Astrocyte (in vitro differentiated cells and primary cell): Measurements from ENCODE around the gene CACNA2D4. TPM values are rescaled to one million over a fixed set of nuclear protein-coding genes. Genes with fewer than 3 reads are reported as not detected.

ENCODE experiments used
- DNase-seq: peaks from one replicate; pipeline ENCODE4 v3.0.0-alpha.2; 2010; ENCODE audit warnings: low read depth
- FAIRE-seq: peaks from 2 replicates; lab custom pipeline; 2011; peaks lifted over from hg19 to GRCh38; lab: Jason Lieb, UNC
- H2AFZ ChIP-seq: 2 replicates; pipeline ENCODE4 v1.6.0; 2012; ENCODE audit warnings: low read depth, low read length, inconsistent platforms
- H3K27ac ChIP-seq: 2 replicates; pipeline ENCODE4 v1.5.1; 2011; ENCODE audit warnings: low read depth, low read length, inconsistent platforms
- H3K27me3 ChIP-seq: 2 replicates; pipeline ENCODE4 v1.6.0; 2011; ENCODE audit warnings: low read length, inconsistent platforms; ENCODE audit not compliant: insufficient read depth
- H3K36me3 ChIP-seq: 2 replicates; pipeline ENCODE4 v1.5.1; 2011; ENCODE audit warnings: low read length, inconsistent platforms; ENCODE audit not compliant: insufficient read depth
- H3K4me1 ChIP-seq: 2 replicates; pipeline ENCODE4 v1.5.1; 2011; ENCODE audit warnings: low read length, inconsistent platforms; ENCODE audit not compliant: insufficient read depth
- H3K4me2 ChIP-seq: 2 replicates; pipeline ENCODE4 v1.6.0; 2012; ENCODE audit warnings: low read length, inconsistent platforms
- H3K4me3 ChIP-seq: 2 replicates; pipeline ENCODE4 v1.5.1; 2011; ENCODE audit warnings: low read depth, mild to moderate bottlenecking, low read length, inconsistent platforms; ENCODE audit not compliant: insufficient read depth
- H3K79me2 ChIP-seq: 2 replicates; pipeline ENCODE4 v1.6.0; 2012; ENCODE audit warnings: mild to moderate bottlenecking, low read length, inconsistent platforms; ENCODE audit not compliant: insufficient read depth
- H3K9ac ChIP-seq: 2 replicates; pipeline ENCODE4 v1.6.0; 2012; ENCODE audit warnings: mild to moderate bottlenecking, low read length, inconsistent platforms
- H3K9me3 ChIP-seq: 2 replicates; pipeline ENCODE4 v1.5.1; 2012; ENCODE audit warnings: low read depth, mild to moderate bottlenecking, low read length, inconsistent platforms; ENCODE audit not compliant: insufficient read depth
- H4K20me1 ChIP-seq: 2 replicates; pipeline ENCODE4 v1.6.0; 2012; ENCODE audit warnings: low read length, inconsistent platforms; ENCODE audit not compliant: insufficient read depth
- H3K27ac Mint-ChIP-seq: one replicate; pipeline ENCODE4 v1.8.0; 2021; ENCODE audit warnings: mild to moderate bottlenecking, mixed read lengths; ENCODE audit not compliant: unreplicated experiment
- H3K27me3 Mint-ChIP-seq: one replicate; pipeline ENCODE4 v1.8.0; 2021; ENCODE audit warnings: low read depth, mixed read lengths; ENCODE audit not compliant: unreplicated experiment
- H3K36me3 Mint-ChIP-seq: one replicate; pipeline ENCODE4 v1.8.0; 2021; ENCODE audit warnings: low read depth, mixed read lengths; ENCODE audit not compliant: unreplicated experiment
- H3K4me1 Mint-ChIP-seq: one replicate; pipeline ENCODE4 v1.8.0; 2021; ENCODE audit warnings: low read depth, mixed read lengths; ENCODE audit not compliant: unreplicated experiment
- H3K4me3 Mint-ChIP-seq: one replicate; pipeline ENCODE4 v1.8.0; 2021; ENCODE audit warnings: mild to moderate bottlenecking, moderate library complexity, mixed read lengths; ENCODE audit not compliant: unreplicated experiment
- H3K9me3 Mint-ChIP-seq: one replicate; pipeline ENCODE4 v1.8.0; 2021; ENCODE audit warnings: mild to moderate bottlenecking, mixed read lengths; ENCODE audit not compliant: unreplicated experiment
- CTCF ChIP-seq: IDR thresholded peaks from 2 replicates; pipeline ENCODE4 v1.5.1; 2011; ENCODE audit warnings: low read depth, mild to moderate bottlenecking, inconsistent platforms, low read length, moderate library complexity; ENCODE audit not compliant: insufficient read depth
- EZH2 ChIP-seq: IDR thresholded peaks from 2 replicates; pipeline ENCODE4 v1.6.1; 2012; ENCODE audit warnings: mild to moderate bottlenecking, low read length, inconsistent platforms; ENCODE audit not compliant: insufficient read depth
- total RNA-seq: library from RNA; stranded (reverse); gene quantifications from 2 replicates; pipeline ENCODE4 v1.2.1, GENCODE V29; 2021

CACNA2D4 gene
- total RNA-seq, 1 donor from 2014 or later = 0.09 TPM

DNA sequence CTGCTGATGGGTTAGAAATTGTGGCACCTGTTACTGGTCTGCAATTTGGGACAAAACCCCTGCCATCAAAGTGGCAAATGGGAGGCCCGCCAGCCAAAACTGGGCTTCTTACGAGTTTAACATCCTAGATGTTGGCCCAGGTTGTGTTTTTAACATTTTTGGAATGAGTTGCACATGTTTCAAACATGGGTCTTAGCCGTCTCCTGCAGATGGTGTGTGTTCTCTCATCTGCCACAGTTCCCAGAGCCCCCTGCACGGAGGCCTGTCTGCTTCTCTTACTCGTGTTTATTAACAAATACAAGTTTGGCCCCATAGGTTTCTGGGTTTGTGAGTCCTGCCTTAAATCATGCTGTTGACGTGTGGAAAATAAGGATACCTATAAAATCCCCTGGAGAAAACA lies 46.5 kb downstream of the CACNA2D4 start:
- no peaks in the 10 kb centered on the region for H4K20me1 ChIP-seq
- no peak for DNase-seq
- H3K27ac ChIP-seq = no peak overlapping the region
- H3K4me1 Mint-ChIP-seq = no peaks in the 10 kb centered on the region
- H3K9me3 ChIP-seq = peaks cover 6% of the 10 kb centered on the region
- peaks cover 52% of the 10 kb centered on the region for H3K27me3 Mint-ChIP-seq
- no peak overlapping the region for H3K27ac Mint-ChIP-seq
- no peaks in the 10 kb centered on the region for H3K4me1 ChIP-seq
- no peak overlapping the region for H3K4me2 ChIP-seq
- H2AFZ ChIP-seq = no peak overlapping the region
- TF ChIP-seq EZH2 (no peak), CTCF (no peak)
- no peak overlapping the region for H3K4me3 ChIP-seq
- no peak for FAIRE-seq
- H3K9me3 Mint-ChIP-seq = peaks cover 7% of the 10 kb centered on the region
- H3K36me3 Mint-ChIP-seq = no peaks in the 10 kb centered on the region
- H3K4me3 Mint-ChIP-seq = no peak overlapping the region
- H3K9ac ChIP-seq = no peak overlapping the region
- H3K79me2 ChIP-seq = no peaks in the 10 kb centered on the region
- H3K27me3 ChIP-seq = peaks cover 16% of the 10 kb centered on the region
- H3K36me3 ChIP-seq = no peaks in the 10 kb centered on the region

DNA sequence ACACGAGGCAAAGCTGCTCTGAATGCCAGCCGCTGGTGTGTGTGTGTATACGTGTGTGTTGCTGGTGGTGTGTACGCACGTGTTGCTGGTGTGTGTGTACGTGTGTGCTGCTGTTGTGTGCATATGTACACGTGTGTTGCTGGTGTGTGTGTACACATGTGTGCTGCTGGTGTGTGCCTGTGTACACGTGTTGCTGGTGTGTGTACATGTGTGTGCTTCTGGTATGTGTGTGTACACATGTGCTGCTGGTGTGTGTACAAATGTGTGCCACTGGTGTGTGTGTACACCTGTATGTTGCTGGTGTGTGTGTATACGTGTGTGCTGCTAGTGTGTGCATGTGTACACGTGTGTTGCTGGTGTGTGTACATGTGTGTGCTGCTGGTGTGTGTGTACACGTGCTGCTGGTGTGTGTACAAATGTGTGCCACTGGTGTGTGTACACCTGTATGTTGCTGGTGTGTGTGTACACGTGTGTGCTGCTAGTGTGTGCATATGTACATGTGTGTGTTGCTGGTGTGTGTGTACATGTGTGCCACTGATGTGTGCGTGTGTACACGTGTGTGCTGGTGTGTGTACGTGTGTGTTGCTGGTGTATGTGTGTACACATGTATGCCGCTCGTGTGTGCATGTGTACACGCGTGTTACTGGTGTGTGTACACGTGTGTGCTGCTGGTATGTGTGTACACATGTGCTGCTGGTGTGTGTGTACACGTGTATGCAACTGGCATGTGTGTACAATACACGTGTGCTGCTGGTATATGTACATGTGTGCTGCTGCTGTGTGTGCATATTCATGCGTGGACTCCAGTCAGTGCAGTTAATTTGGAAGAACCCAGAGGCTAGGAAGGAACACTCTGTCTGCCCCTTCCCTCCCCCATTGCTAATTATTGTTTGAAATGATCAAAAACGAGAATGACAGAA lies 47.2 kb downstream of the CACNA2D4 start:
- Histone ChIP-seq H4K20me1 (no peaks in the 10 kb centered on the region), H3K4me1 (no peaks in the 10 kb centered on the region), H3K79me2 (no peaks in the 10 kb centered on the region), H3K27ac (no peak overlapping the region), H3K27me3 (peaks cover 18% of the 10 kb centered on the region), H3K36me3 (no peaks in the 10 kb centered on the region), H2AFZ (no peak overlapping the region), H3K9me3 (peaks cover 6% of the 10 kb centered on the region), H3K4me2 (no peak overlapping the region), H3K4me3 (no peak overlapping the region), H3K9ac (no peak overlapping the region)
- Mint-ChIP-seq H3K9me3 (peaks cover 7% of the 10 kb centered on the region), H3K27ac (no peak overlapping the region), H3K4me1 (no peaks in the 10 kb centered on the region), H3K4me3 (no peak overlapping the region), H3K36me3 (no peaks in the 10 kb centered on the region), H3K27me3 (peaks cover 45% of the 10 kb centered on the region)
- FAIRE-seq (no peak), DNase-seq (no peak)
- TF ChIP-seq CTCF = no peak
- TF ChIP-seq EZH2 = no peak

DNA sequence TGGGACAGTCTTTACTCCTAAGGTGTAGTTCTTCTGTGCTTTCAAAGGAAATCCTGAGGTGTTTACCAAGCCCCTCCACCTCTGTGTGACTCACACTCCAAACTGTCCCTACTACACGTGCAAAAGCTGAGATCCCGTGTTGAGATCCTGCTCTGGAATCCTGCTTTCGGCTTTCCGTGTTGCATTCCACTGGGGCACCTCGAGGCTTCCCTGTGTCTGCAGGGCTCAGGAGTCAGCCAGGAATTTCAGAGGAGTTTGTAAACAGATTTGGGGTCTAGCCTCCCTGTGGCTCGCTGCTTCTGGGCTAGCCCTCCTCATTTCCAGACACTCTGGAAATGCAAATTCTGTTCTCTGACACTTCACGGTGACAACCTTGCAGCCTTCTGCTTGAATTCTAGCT lies 48.4 kb downstream of the CACNA2D4 start:
- Mint-ChIP-seq H3K9me3 (peaks cover 7% of the 10 kb centered on the region), H3K36me3 (no peaks in the 10 kb centered on the region), H3K4me1 (no peaks in the 10 kb centered on the region), H3K4me3 (no peak overlapping the region), H3K27ac (no peak overlapping the region), H3K27me3 (peaks cover 34% of the 10 kb centered on the region)
- no peak overlapping the region for H2AFZ ChIP-seq
- no peaks in the 10 kb centered on the region for H3K79me2 ChIP-seq
- no peak overlapping the region for H3K4me2 ChIP-seq
- H3K9ac ChIP-seq = no peak overlapping the region
- peaks cover 6% of the 10 kb centered on the region for H3K9me3 ChIP-seq
- TF ChIP-seq EZH2 (no peak), CTCF (no peak)
- no peak overlapping the region for H3K27ac ChIP-seq
- H3K4me1 ChIP-seq = no peaks in the 10 kb centered on the region
- DNase-seq = no peak
- no peak for FAIRE-seq
- H3K36me3 ChIP-seq = no peaks in the 10 kb centered on the region
- H3K27me3 ChIP-seq = peaks cover 14% of the 10 kb centered on the region
- H3K4me3 ChIP-seq = no peak overlapping the region
- no peaks in the 10 kb centered on the region for H4K20me1 ChIP-seq
